H1 (cell line): ENCODE measurements around the gene ARL6IP4. TPM values are rescaled to one million over a fixed set of nuclear protein-coding genes. Genes with fewer than 3 reads are reported as not detected.

Experiments used
- CHD7 ChIP-seq: fragments of 300-600 bp; sonication (generic); IDR thresholded peaks from 2 replicates; pipeline ENCODE4 v1.7.1; 2012; ENCODE audit warnings: low read length, moderate library complexity, mild to moderate bottlenecking, inconsistent platforms; ENCODE audit not compliant: insufficient replicate concordance
- FOSL1 ChIP-seq: IDR thresholded peaks from 2 replicates; pipeline ENCODE4 v1.6.1; 2011; ENCODE audit warnings: mild to moderate bottlenecking, low read depth, low read length, moderate library complexity; ENCODE audit not compliant: insufficient read depth
- GABPA ChIP-seq: IDR thresholded peaks from 2 replicates; pipeline ENCODE4 v1.6.1; 2011; ENCODE audit warnings: mild to moderate bottlenecking, low read length, moderate library complexity, borderline replicate concordance; ENCODE audit not compliant: insufficient read depth
- HDAC6 ChIP-seq: IDR thresholded peaks from one replicate; pipeline ENCODE4 v1.7.1; 2012; ENCODE audit warnings: low read depth, mild to moderate bottlenecking, inconsistent platforms, low read length, moderate library complexity
- KDM1A ChIP-seq: fragments of 200-600, 300-600 bp; sonication (generic); IDR thresholded peaks from 2 replicates; pipeline ENCODE4 v1.7.1; 2016; ENCODE audit warnings: mild to moderate bottlenecking, low read length, borderline replicate concordance
- KDM4A ChIP-seq: IDR thresholded peaks from one replicate; pipeline ENCODE4 v1.7.1; 2012; ENCODE audit warnings: low read depth, mild to moderate bottlenecking, moderate library complexity, low read length, inconsistent platforms; ENCODE audit not compliant: severe bottlenecking
- RAD21 ChIP-seq, 2 experiments: IDR thresholded peaks in 1 of 2; conservative IDR thresholded peaks in 1 of 2; 2 replicates each; pipeline ENCODE4 v1.6.1; 2011; ENCODE audit warnings: low read depth in 2 of 2, low read length in 2 of 2, improper control_type of control experiment in 1 of 2, inconsistent platforms in 1 of 2, mild to moderate bottlenecking in 1 of 2, moderate library complexity in 1 of 2
- SAP30 ChIP-seq: fragments of 300-600 bp; sonication (generic); IDR thresholded peaks from 2 replicates; pipeline ENCODE4 v1.7.1; 2012; ENCODE audit warnings: low read length, moderate library complexity, mild to moderate bottlenecking, inconsistent platforms; ENCODE audit not compliant: insufficient read depth, insufficient replicate concordance
- SP2 ChIP-seq: IDR thresholded peaks from 2 replicates; pipeline ENCODE4 v1.6.1; 2012; ENCODE audit warnings: mild to moderate bottlenecking, low read length, inconsistent platforms
- TEAD4 ChIP-seq: IDR thresholded peaks from 2 replicates; pipeline ENCODE4 v1.6.1; 2012; ENCODE audit warnings: low read depth, low read length, inconsistent platforms, mixed read lengths
- polyA plus RNA-seq, 7 experiments: library from polyadenylated mRNA; depleted of rRNA in 3 of 7; stranded (reverse) in 5 of 7; unstranded in 2 of 7; fragments of >200 nt in 5 of 7; fragments of 200-250 nt in 2 of 7; gene quantifications; 1 replicate in 5 of 7; 2 replicates in 1 of 7; 4 replicates in 1 of 7; pipeline versions ENCODE4 v1.2.1 to v1.2.3, GENCODE V29; 2011 to 2013; ENCODE audit warnings: missing spikeins in 2 of 7, mixed read lengths in 2 of 7
- total RNA-seq: library from RNA; stranded (reverse); fragmentation: NEBNext Ultra II Directional; extraction: Animal tissue kit (Norgen Biotek cat#: 25700); gene quantifications from 2 replicates; pipeline ENCODE4 v1.2.1, GENCODE V29; 2021

Gene ARL6IP4
- total and polyA plus RNA-seq, 2 of the 8 experiments (the other 6 are each of a cell fraction or from before 2014, with no cell fraction given) = 76.4 to 109 TPM

DNA sequence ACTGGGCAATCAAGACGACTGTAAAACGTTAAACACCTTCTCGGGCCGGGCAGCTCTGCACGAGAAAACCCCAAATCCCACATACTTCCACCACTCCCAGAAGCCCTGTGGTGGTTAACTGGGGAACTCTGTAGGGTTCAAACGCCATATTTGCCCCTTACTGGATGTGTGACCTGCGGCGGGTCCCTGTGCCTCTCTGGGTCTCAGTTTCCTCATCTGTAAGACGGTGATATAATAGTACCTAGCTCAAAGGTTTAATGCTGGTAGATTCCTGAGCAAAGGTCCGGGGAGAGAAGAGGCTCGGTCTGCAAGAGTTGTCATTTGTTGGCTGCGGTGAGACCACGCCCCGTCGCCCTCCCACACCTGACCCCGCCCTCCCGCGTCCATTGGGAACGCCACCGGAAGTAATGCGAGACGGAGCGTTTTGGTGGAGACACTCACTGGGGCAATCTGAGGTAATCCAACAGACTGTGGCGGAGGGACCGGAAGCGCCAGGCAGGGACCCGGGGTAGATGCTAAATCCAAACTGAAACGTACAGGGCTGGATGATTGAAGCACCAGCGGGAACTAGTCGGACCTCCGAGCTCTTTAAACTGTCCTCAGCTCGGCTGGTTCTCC lies 6.1 kb upstream of the ARL6IP4 start (continued):
- TF ChIP-seq SAP30 (no peak), TEAD4 (no peak), KDM4A (no peak), GABPA (peak; percentile 99), RAD21 (IDR thresholded peaks at IDR 0.05 in 1 of 2, conservative IDR thresholded peaks at IDR 0.05 in 1 of 2; ENCODE audit: low read depth in 2 of 2, low read length in 2 of 2) (no peak), SP2 (no peak), CHD7 (no peak), HDAC6 (no peak), KDM1A (no peak), FOSL1 (no peak)
